AG10803 (cell line): Measurements from ENCODE around the gene PSMD8.

Source experiments
- DNase-seq: peaks from one replicate; pipeline ENCODE4 v3.0.0; 2010; ENCODE audit warnings: low read depth
- H3K4me3 ChIP-seq: 2 replicates; pipeline ENCODE4 v1.5.1; 2011; ENCODE audit warnings: mild to moderate bottlenecking, low read length, control low read depth
- TF ChIP-seq, protein P1 (sequence below): conservative IDR thresholded peaks from 2 replicates; pipeline ENCODE4 v1.5.1; 2011; ENCODE audit warnings: mild to moderate bottlenecking, low read length, control low read depth, inconsistent platforms

Gene PSMD8

GRCh38 chr19:38392707-38393308 is 18.4 kb downstream of the PSMD8 start:
- DNase-seq, result no peak
- TF ChIP-seq, protein P1, sequence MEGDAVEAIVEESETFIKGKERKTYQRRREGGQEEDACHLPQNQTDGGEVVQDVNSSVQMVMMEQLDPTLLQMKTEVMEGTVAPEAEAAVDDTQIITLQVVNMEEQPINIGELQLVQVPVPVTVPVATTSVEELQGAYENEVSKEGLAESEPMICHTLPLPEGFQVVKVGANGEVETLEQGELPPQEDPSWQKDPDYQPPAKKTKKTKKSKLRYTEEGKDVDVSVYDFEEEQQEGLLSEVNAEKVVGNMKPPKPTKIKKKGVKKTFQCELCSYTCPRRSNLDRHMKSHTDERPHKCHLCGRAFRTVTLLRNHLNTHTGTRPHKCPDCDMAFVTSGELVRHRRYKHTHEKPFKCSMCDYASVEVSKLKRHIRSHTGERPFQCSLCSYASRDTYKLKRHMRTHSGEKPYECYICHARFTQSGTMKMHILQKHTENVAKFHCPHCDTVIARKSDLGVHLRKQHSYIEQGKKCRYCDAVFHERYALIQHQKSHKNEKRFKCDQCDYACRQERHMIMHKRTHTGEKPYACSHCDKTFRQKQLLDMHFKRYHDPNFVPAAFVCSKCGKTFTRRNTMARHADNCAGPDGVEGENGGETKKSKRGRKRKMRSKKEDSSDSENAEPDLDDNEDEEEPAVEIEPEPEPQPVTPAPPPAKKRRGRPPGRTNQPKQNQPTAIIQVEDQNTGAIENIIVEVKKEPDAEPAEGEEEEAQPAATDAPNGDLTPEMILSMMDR, result no peak
- H3K4me3 ChIP-seq, result no peak overlapping the region

- no peak for DNase-seq
- TF ChIP-seq, protein P1, result no peak
- H3K4me3 ChIP-seq, result no peak overlapping the region
Measured at GRCh38 chr19:38394488-38394887, 20.1 kb downstream of the PSMD8 start.

DNA sequence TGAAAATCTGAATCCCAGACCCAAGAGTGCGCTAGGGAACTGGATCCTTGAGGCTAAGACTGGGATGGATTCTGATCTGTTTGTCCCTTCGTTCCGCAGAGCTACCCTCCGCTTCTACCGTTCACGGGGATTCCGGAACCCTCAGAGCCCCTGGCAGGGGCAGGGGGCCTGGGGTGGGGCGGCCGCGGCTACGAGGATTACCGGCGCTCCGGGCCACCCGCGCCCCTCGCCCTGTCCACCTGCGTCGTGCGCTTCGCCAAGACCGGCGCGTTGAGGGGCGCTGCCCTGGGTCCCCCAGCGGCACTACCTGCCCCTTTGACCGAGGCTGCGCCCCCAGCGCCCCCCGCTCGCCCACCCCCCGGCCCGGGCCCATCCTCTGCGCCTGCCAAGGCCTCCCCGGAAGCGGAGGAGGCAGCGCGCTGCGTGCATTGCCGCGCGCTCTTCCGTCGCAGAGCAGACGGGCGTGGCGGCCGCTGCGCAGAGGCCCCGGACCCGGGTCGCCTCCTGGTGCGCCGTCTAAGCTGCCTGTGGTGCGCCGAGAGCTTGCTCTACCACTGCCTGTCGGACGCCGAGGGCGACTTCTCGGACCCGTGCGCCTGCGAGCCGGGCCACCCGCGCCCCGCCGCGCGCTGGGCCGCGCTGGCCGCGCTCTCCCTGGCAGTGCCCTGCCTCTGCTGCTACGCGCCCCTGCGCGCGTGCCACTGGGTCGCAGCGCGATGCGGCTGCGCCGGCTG is 21.2 kb downstream of the PSMD8 start:
- no peak for DNase-seq
- TF ChIP-seq, protein P1, result no peak
- H3K4me3 ChIP-seq, result no peak overlapping the region

DNA sequence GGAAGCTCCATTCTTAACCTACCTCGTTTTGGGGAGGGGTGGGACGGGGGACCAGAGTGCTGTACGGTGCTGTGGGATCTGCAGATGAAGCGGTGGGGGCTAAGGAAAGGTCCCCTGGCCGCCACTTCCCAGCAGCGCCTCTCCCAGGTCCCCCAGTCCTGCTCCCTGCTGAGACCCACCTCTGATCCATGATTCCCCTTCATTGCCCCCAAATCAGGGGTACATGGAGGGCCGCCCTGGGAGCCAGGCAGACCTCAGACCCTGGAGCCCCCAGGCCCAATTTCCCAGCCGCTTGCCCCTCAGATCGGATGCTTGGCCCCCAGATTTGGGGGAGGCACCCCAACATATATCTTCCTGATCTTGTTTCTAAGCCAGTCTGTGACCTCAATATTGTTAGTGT is 24.7 kb downstream of the PSMD8 start:
- no peak for DNase-seq
- H3K4me3 ChIP-seq, result no peak overlapping the region

GRCh38 chr19:38399537-38399936 is 25.2 kb downstream of the PSMD8 start:
- H3K4me3 ChIP-seq, result no peak overlapping the region
- no peak for DNase-seq
- TF ChIP-seq, protein P1, result no peak

More for the DNA sequence above, 24.7 kb downstream of the PSMD8 start:
- TF ChIP-seq, protein P1, result no peak

GRCh38 chr19:38400361-38400760 is 26.0 kb downstream of the PSMD8 start:
- TF ChIP-seq, protein P1, result no peak
- H3K4me3 ChIP-seq, result no peak overlapping the region
- no peak for DNase-seq

DNA sequence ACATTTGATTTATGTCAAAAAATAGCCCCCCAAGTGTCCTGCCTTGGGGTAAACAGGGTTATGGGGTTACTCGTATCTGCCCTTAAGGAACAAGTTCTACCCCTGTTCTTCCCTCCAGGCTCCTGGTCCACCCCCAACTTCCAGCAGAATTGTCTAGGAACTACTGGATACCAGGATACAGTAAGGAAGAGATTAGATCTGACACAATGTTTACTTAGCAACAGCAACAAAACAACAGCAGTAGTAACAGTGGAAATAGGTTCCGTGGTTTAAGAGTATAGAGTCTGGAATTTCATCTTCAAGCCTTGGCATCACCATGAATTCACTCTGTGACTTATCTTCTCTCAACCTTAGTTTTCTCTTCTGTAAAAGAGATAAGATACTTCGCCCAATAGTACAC is 26.8 kb downstream of the PSMD8 start:
- H3K4me3 ChIP-seq, result no peak overlapping the region
- peak; percentile 50 for DNase-seq
- TF ChIP-seq, protein P1, result no peak
